Suprapubic skin (tissue), 3 donors: Measurements from ENCODE around the gene KCND1.

Source experiments
- CTCF ChIP-seq, 2 donors: fragments of 200-600 bp in 1 of 2; fragments of 450-650 bp in 1 of 2; sonication (generic) in 1 of 2; IDR thresholded peaks; one replicate each; pipeline ENCODE4 v1.5.1; 2016 to 2019; ENCODE audit warnings: antibody characterized with exemption in 2 of 2, mild to moderate bottlenecking in 1 of 2, moderate library complexity in 1 of 2
- POLR2A ChIP-seq, 2 donors: fragments of 450-650 bp; IDR thresholded peaks; one replicate each; pipeline ENCODE4 v1.6.1; 2017; ENCODE audit warnings: antibody characterized with exemption in 2 of 2, mild to moderate bottlenecking in 2 of 2, moderate library complexity in 2 of 2

DNA sequence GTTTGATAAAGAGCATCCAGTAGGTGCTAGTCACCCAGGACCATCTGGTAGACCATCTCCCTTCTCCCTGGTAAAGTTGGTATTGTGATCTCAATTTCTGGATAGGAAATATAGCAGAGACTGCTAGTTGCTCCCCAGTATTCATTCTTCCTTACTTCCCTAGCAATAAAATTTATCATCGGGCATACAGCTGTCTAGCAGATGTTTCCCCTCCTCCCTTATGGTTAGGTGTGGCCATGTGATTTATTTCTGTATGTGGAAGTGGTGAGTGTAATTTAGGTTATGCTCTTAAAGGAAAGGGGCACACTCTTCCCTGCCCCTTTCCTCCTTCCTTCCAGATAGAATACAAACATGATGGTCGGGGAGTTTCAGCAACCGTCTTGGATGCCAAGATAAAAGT is 12.3 kb upstream of the KCND1 start:
- no peak for TF ChIP-seq CTCF (IDR thresholded peaks at IDR 0.05)
- TF ChIP-seq POLR2A (IDR thresholded peaks at IDR 0.05): no peak
